OCI-LY1 (cell line): ENCODE data around the gene ISG20.

Source experiments
- H2AFZ ChIP-seq: fragments of 200-600 bp; sonication (generic), shearing (Covaris generic); 2 replicates; pipeline ENCODE4 v1.6.0; 2014; ENCODE audit warnings: antibody characterized with exemption, mild to moderate bottlenecking, low read length
- H3F3A ChIP-seq: fragments of 200-600 bp; sonication (generic), shearing (Covaris generic); 2 replicates; pipeline ENCODE4 v1.6.0; 2014; ENCODE audit warnings: mild to moderate bottlenecking, antibody characterized with exemption, low read length, moderate library complexity; ENCODE audit not compliant: insufficient read depth
- H3K27ac ChIP-seq: fragments of 200-600 bp; sonication (generic); 2 replicates; pipeline ENCODE4 v1.5.1; 2014; ENCODE audit warnings: low read length, mixed run types, mild to moderate bottlenecking, low read depth; ENCODE audit not compliant: poor library complexity, severe bottlenecking
- H3K27me3 ChIP-seq: fragments of 200-600 bp; sonication (generic); 2 replicates; pipeline ENCODE4 v1.6.0; 2014; ENCODE audit warnings: antibody characterized with exemption, mild to moderate bottlenecking, low read length, moderate library complexity; ENCODE audit not compliant: insufficient read depth
- H3K36me3 ChIP-seq: fragments of 200-600 bp; sonication (generic); 2 replicates; pipeline ENCODE4 v1.6.1; 2014; ENCODE audit warnings: mild to moderate bottlenecking, antibody characterized with exemption, low read length, moderate library complexity, mixed read lengths; ENCODE audit not compliant: insufficient read depth
- H3K4me1 ChIP-seq: fragments of 200-600 bp; sonication (generic); 2 replicates; pipeline ENCODE4 v1.5.1; 2014; ENCODE audit warnings: mild to moderate bottlenecking, low read length, moderate library complexity; ENCODE audit not compliant: insufficient read depth, severe bottlenecking
- H3K4me2 ChIP-seq: fragments of 200-600 bp; sonication (generic), shearing (Covaris generic); 2 replicates; pipeline ENCODE4 v1.6.1; 2014; ENCODE audit warnings: low read length
- H3K4me3 ChIP-seq: fragments of 200-600 bp; sonication (generic); 2 replicates; pipeline ENCODE4 v1.5.1; 2014; ENCODE audit warnings: low read length, low read depth, mild to moderate bottlenecking, mixed read lengths; ENCODE audit not compliant: poor library complexity, severe bottlenecking
- H3K79me2 ChIP-seq: fragments of 200-600 bp; shearing (Covaris generic); 2 replicates; pipeline ENCODE4 v1.6.1; 2016; ENCODE audit warnings: mixed run types, low read length, mixed read lengths; ENCODE audit not compliant: insufficient read depth
- H3K9ac ChIP-seq: fragments of 200-600 bp; sonication (generic), shearing (Covaris generic); 2 replicates; pipeline ENCODE4 v1.6.1; 2014; ENCODE audit warnings: mild to moderate bottlenecking, low read length, mixed read lengths
- H3K9me2 ChIP-seq: fragments of 200-600 bp; sonication (generic), shearing (Covaris generic); 2 replicates; pipeline ENCODE4 v1.6.1; 2014; ENCODE audit warnings: low read depth, mild to moderate bottlenecking, low read length, mixed read lengths
- H3K9me3 ChIP-seq: fragments of 200-600 bp; shearing (Covaris generic); 2 replicates; pipeline ENCODE4 v1.6.1; 2014; ENCODE audit warnings: low read length, mixed read lengths
- H4K20me1 ChIP-seq: fragments of 200-600 bp; sonication (generic), shearing (Covaris generic); 2 replicates; pipeline ENCODE4 v1.6.0; 2016; ENCODE audit warnings: mild to moderate bottlenecking, low read length; ENCODE audit not compliant: insufficient read depth
- EZH2 ChIP-seq: fragments of 200-600 bp; sonication (generic), shearing (Covaris generic); IDR thresholded peaks from 2 replicates; pipeline ENCODE4 v1.8.0; 2017; ENCODE audit warnings: borderline replicate concordance, mixed run types, mild to moderate bottlenecking, antibody characterized with exemption, low read length, moderate library complexity, mixed read lengths
- TF ChIP-seq, protein P1 (sequence below): fragments of 200-600 bp; sonication (generic), shearing (Covaris generic); IDR thresholded peaks from 2 replicates; pipeline ENCODE4 v1.5.1; 2017; ENCODE audit warnings: mild to moderate bottlenecking, antibody characterized with exemption, low read length, moderate library complexity, mixed read lengths

ISG20 gene

DNA sequence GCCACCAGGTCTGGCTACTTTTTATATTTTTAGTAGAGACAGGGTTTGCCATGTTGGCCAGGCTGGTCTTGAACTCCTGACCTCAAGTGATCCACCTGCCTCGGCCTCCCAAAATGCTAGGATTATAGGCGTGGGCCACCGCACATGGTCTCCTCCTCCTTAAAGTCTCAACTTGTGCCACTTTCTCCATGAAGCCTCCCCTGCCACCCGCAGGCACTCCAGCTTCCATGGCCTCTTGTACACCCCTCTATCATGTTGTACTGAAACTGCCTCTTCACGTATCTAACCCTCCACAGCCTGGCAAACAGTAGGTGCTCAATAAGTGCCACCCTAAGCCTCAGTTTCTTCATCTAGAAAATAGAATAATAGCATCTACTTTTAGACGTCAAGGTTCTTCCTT lies 39.9 kb downstream of the ISG20 start:
- no peak overlapping the region for H3K9ac ChIP-seq
- H3K4me2 ChIP-seq, result no peak overlapping the region
- no peak overlapping the region for H3K27ac ChIP-seq
- H3K4me1 ChIP-seq, result no peaks in the 10 kb centered on the region
- no peak overlapping the region for H3K4me3 ChIP-seq
- no peaks in the 10 kb centered on the region for H3K79me2 ChIP-seq
- TF ChIP-seq, protein P1, sequence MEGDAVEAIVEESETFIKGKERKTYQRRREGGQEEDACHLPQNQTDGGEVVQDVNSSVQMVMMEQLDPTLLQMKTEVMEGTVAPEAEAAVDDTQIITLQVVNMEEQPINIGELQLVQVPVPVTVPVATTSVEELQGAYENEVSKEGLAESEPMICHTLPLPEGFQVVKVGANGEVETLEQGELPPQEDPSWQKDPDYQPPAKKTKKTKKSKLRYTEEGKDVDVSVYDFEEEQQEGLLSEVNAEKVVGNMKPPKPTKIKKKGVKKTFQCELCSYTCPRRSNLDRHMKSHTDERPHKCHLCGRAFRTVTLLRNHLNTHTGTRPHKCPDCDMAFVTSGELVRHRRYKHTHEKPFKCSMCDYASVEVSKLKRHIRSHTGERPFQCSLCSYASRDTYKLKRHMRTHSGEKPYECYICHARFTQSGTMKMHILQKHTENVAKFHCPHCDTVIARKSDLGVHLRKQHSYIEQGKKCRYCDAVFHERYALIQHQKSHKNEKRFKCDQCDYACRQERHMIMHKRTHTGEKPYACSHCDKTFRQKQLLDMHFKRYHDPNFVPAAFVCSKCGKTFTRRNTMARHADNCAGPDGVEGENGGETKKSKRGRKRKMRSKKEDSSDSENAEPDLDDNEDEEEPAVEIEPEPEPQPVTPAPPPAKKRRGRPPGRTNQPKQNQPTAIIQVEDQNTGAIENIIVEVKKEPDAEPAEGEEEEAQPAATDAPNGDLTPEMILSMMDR, result no peak
- TF ChIP-seq EZH2, result no peak
- no peaks in the 10 kb centered on the region for H4K20me1 ChIP-seq
- H2AFZ ChIP-seq, result no peak overlapping the region
- no peaks in the 10 kb centered on the region for H3K9me3 ChIP-seq
- no peaks in the 10 kb centered on the region for H3K9me2 ChIP-seq
- H3K36me3 ChIP-seq, result no peaks in the 10 kb centered on the region
- H3F3A ChIP-seq, result no peaks in the 10 kb centered on the region
- no peaks in the 10 kb centered on the region for H3K27me3 ChIP-seq

DNA sequence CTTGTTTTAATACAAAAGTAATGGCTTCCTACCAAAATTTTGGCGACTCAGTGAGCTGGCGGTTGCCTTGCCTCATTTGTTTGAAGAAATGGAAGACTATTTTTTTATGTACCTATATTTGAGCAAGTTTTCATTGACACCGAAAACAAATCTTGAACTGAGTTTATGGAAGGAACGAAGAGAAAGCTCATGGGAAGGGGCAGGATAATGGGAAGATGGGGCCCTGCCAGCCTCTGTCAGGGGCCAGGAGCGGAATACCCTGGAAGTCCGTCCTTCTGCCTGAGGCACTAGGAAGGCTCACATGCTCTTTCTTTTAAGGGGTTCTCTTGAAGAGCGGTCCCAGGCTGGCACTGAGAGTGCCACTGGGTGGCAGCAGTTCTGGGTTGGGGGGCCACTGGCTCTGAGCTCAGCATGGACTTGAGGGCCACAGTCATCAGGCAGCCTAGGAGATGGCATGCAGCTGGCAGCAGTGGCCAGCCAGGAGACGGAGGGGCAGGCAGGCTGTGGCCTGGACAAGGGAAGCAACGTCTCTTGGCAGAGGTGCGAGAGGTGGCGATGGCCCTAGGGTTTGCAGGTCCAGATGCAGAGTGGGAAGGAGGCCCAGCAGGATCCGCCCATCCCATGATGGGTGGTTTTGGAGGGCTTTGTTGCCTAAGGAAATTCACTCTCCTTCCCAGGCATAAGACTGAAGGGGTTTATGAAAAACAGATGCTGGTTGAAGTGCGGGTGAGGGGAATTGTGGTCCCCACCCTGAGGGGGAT lies 41.6 kb downstream of the ISG20 start:
- H3K27ac ChIP-seq, result no peak overlapping the region
- H3K9me2 ChIP-seq, result no peaks in the 10 kb centered on the region
- H3K9ac ChIP-seq, result no peak overlapping the region
- H2AFZ ChIP-seq, result no peak overlapping the region
- H3K4me3 ChIP-seq, result no peak overlapping the region
- no peaks in the 10 kb centered on the region for H3K36me3 ChIP-seq
- H4K20me1 ChIP-seq, result no peaks in the 10 kb centered on the region
- H3K4me2 ChIP-seq, result no peak overlapping the region
- H3F3A ChIP-seq, result no peaks in the 10 kb centered on the region
- H3K79me2 ChIP-seq, result no peaks in the 10 kb centered on the region
- no peaks in the 10 kb centered on the region for H3K4me1 ChIP-seq
- no peaks in the 10 kb centered on the region for H3K9me3 ChIP-seq
- TF ChIP-seq EZH2, result no peak
- TF ChIP-seq, protein P1, result no peak
- no peaks in the 10 kb centered on the region for H3K27me3 ChIP-seq

DNA sequence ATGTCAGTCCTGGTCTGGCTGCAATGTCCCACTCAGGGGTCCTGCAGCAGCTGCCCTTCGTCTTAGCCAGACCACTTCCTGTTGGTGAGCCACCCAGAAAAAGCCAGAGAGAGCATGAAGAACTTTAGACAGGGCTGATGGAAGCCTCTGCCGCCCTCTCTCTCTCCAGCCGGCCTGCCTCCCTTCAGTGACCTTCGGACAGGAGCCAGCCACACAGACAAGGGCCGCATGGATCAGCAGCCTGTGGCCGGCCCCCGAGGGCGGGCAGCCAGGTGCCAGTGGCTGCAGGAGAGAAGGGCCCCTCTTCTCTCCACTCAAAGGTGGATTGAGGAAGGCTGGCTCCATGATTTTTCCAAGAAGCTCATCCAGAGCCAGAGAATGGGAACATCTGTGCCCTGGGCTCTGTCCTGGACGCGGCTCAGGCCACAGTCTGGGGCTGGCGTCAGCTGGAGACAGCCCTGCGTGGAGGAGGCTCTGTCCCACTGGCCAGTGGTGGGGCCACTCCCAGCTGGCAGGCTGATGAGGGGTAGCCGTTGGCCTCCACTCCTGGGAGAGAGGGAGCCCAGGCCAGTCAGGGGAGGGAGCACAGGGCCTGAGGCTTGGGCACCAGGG lies 42.9 kb downstream of the ISG20 start:
- H3K4me3 ChIP-seq, result no peak overlapping the region
- H3K27me3 ChIP-seq, result no peaks in the 10 kb centered on the region
- H4K20me1 ChIP-seq, result no peaks in the 10 kb centered on the region
- H3F3A ChIP-seq, result no peaks in the 10 kb centered on the region
- H3K79me2 ChIP-seq, result no peaks in the 10 kb centered on the region
- H3K4me2 ChIP-seq, result no peak overlapping the region
- H3K9me3 ChIP-seq, result no peaks in the 10 kb centered on the region
- H3K36me3 ChIP-seq, result no peaks in the 10 kb centered on the region
- H3K27ac ChIP-seq, result no peak overlapping the region
- no peaks in the 10 kb centered on the region for H3K4me1 ChIP-seq
- no peak overlapping the region for H3K9ac ChIP-seq
- TF ChIP-seq, protein P1, result no peak
- TF ChIP-seq EZH2, result no peak
- no peaks in the 10 kb centered on the region for H3K9me2 ChIP-seq
- H2AFZ ChIP-seq, result no peak overlapping the region
